ENCODE results near the gene VPS54. TPM values are rescaled to one million over a fixed set of nuclear protein-coding genes. Genes with fewer than 3 reads are reported as not detected.

The VPS54 gene
- total and polyA plus RNA-seq, 4 donors = 4.5 to 25.1 (median 13.3) TPM

DNA sequence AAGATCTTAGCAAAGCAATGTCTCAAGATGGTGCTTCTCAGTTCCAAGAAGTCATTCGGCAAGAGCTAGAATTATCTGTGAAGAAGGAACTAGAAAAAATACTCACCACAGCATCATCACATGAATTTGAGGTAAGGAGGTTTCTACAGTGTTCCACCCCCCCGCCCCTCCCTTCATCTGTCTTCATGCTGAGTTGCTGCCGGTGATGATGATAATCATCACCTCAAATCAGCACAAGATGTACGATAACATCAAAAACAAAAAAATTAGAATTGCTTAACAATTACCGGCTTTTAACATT, 163.0 kb downstream of the VPS54 start (continued):
- TF ChIP-seq FOXA2 (IDR thresholded peaks at IDR 0.05) (no peak), RXRA (IDR thresholded peaks at IDR 0.05) (no peak), NR2F2 (IDR thresholded peaks at IDR 0.05) (no peak)

GRCh38 chr2:63855418-63856302, 163.6 kb downstream of the VPS54 start:
- Histone ChIP-seq H3K4me3 (ENCODE audit: low read depth in 1 of 3, low read length in 3 of 3) (no peak overlapping the region), H3K4me1 (ENCODE audit: control insufficient read depth in 4 of 4, insufficient read depth in 4 of 4, low read length in 3 of 4) (peaks cover 8 to 57% (median 39%) of the 10 kb centered on the region in 4 donors), H3K27me3 (ENCODE audit: control insufficient read depth in 4 of 4, insufficient read depth in 4 of 4, low read length in 3 of 4) (no peaks in the 10 kb centered on the region), H3K36me3 (ENCODE audit: control insufficient read depth in 4 of 4, insufficient read depth in 3 of 4, low read depth in 1 of 4, low read length in 3 of 4) (peaks cover 0 to 47% (median 27%) of the 10 kb centered on the region in 4 donors), H3K27ac (ENCODE audit: low read depth in 1 of 2, low read length in 2 of 2) (peak overlapping the region; percentile 28 to 36), H3K9ac (ENCODE audit: low read depth in 1 of 2, low read length in 2 of 2) (peak overlapping the region in 1 of 2 donors; percentile 14), H3K9me3 (ENCODE audit: control insufficient read depth in 4 of 4, low read length in 3 of 4) (no peaks in the 10 kb centered on the region)
- TF ChIP-seq ZBTB33 (IDR thresholded peaks at IDR 0.05) (no peak), SP1 (IDR thresholded peaks at IDR 0.05) (no peak), NR2F2 (IDR thresholded peaks at IDR 0.05) (no peak), JUND (IDR thresholded peaks at IDR 0.05) (no peak), YY1 (IDR thresholded peaks at IDR 0.05) (no peak), MAX (IDR thresholded peaks at IDR 0.05) (no peak), TAF1 (conservative IDR thresholded peaks at IDR 0.05) (no peak)
- 83% methylated on average over 14 of the region's 14 CpGs for WGBS
- DNase-seq (ENCODE audit: low spot score) = no peak

DNA sequence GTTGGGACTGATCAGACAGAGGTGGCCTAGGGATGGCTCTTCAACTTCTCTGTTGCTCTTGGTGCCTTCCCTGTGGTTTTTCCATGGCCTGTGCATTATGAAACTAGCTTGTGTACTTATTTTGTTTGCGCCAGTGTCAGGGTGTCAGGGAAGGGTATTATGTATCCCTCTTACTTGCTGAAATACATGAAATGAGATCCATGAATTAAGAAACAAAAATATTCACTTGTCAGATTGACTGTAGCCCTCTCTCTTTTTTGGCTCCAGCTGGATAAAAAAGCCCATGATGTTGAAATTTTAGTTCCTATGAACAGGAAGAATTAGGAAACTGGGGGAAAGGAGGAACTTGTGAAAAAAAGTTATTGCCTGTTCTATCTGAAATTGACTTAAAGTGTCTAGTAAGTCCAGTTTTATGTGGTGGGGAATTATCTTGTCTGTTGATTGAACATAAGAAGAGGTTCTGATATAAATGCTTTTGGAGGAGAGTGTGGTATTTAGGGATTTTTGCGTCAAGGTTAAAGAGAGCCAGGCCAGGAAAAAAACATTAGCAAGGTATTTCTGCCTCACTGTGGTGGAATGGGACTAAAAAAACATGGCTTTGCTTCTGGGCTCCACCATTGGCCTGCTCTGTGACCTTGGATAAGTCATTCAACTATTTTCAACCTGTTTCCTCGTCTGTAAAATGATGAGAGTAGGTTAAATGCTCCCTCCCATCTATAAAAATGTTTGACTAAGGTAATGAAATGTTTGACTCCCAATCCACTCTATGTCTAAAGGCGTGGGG, 165.5 kb downstream of the VPS54 start:
- TF ChIP-seq HNF4A (conservative IDR thresholded peaks at IDR 0.05) (peak in 1 of 2 donors; percentile 15), YY1 (IDR thresholded peaks at IDR 0.05) (peak; percentile 15), RAD21 (IDR thresholded peaks at IDR 0.05) (peak in 1 of 2 donors; percentile 27)
- TF ChIP-seq, protein P1, sequence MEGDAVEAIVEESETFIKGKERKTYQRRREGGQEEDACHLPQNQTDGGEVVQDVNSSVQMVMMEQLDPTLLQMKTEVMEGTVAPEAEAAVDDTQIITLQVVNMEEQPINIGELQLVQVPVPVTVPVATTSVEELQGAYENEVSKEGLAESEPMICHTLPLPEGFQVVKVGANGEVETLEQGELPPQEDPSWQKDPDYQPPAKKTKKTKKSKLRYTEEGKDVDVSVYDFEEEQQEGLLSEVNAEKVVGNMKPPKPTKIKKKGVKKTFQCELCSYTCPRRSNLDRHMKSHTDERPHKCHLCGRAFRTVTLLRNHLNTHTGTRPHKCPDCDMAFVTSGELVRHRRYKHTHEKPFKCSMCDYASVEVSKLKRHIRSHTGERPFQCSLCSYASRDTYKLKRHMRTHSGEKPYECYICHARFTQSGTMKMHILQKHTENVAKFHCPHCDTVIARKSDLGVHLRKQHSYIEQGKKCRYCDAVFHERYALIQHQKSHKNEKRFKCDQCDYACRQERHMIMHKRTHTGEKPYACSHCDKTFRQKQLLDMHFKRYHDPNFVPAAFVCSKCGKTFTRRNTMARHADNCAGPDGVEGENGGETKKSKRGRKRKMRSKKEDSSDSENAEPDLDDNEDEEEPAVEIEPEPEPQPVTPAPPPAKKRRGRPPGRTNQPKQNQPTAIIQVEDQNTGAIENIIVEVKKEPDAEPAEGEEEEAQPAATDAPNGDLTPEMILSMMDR (IDR thresholded peaks at IDR 0.05; ENCODE audit: low read depth, low read length, missing input control) = no peak
- no peak for DNase-seq (ENCODE audit: low spot score)
- no peak overlapping the region for H3K4me3 ChIP-seq (ENCODE audit: low read depth in 1 of 3, low read length in 3 of 3)
- peaks cover 10 to 70% (median 45%) of the 10 kb centered on the region in 4 donors for H3K4me1 ChIP-seq (ENCODE audit: control insufficient read depth in 4 of 4, insufficient read depth in 4 of 4, low read length in 3 of 4)
- 43% methylated on average over 4 of the region's 4 CpGs for WGBS
- H3K36me3 ChIP-seq (ENCODE audit: control insufficient read depth in 4 of 4, insufficient read depth in 3 of 4, low read depth in 1 of 4, low read length in 3 of 4) = peaks cover 0 to 31% (median 19%) of the 10 kb centered on the region in 4 donors
- H3K9me3 ChIP-seq (ENCODE audit: control insufficient read depth in 4 of 4, low read length in 3 of 4) = no peaks in the 10 kb centered on the region
- peak overlapping the region; percentile 34 to 41 for H3K27ac ChIP-seq (ENCODE audit: low read depth in 1 of 2, low read length in 2 of 2)
- no peaks in the 10 kb centered on the region for H3K27me3 ChIP-seq (ENCODE audit: control insufficient read depth in 4 of 4, insufficient read depth in 4 of 4, low read length in 3 of 4)
- H3K9ac ChIP-seq (ENCODE audit: low read depth in 1 of 2, low read length in 2 of 2) = no peak overlapping the region

Data from liver (tissue), 9 donors.